CD4-positive, alpha-beta T cell (primary cell): ENCODE data around the gene RAPGEF2. TPM values are rescaled to one million over a fixed set of nuclear protein-coding genes. Genes with fewer than 3 reads are reported as not detected.

Experiments
- ATAC-seq: fragments of 200-7000 bp; cut with Tn5 transposase; one replicate; pipeline ENCODE4 v1.10.0; 2022; ENCODE audit warnings: mild to moderate bottlenecking; ENCODE audit not compliant: poor library complexity
- CTCF ChIA-PET: fragments of 350-600 bp; sonication (Branson Sonifier 250); formaldehyde crosslinking; loops from one replicate; lab custom pipeline; 2021; ENCODE audit warnings: antibody characterized with exemption, inconsistent platforms; lab: Charles Lee
- POLR2A ChIA-PET: fragments of 350-600 bp; sonication (Branson Sonifier 250); formaldehyde crosslinking; loops from one replicate; lab custom pipeline; 2021; ENCODE audit warnings: antibody characterized with exemption, inconsistent platforms; lab: Charles Lee
- DNase-seq, 14 experiments: peaks; one replicate each; pipeline ENCODE4 v3.0.0-alpha.2; 2013 to 2020; ENCODE audit warnings: mixed read lengths in 2 of 14
- H3K27ac ChIP-seq, 2 donors: one replicate each; pipeline versions ENCODE4 v1.5.1 to v1.7.0; 2013; ENCODE audit warnings: low read length in 2 of 2, low read depth in 1 of 2, mild to moderate bottlenecking in 1 of 2
- H3K27me3 ChIP-seq, 2 experiments: 1 replicate in 1 of 2; 2 replicates in 1 of 2; pipeline versions ENCODE4 v1.6.1 to v1.7.0; 2013; ENCODE audit warnings: low read length in 2 of 2, control low read depth in 1 of 2, mild to moderate bottlenecking in 1 of 2, moderate library complexity in 1 of 2; ENCODE audit not compliant: insufficient read depth in 2 of 2, control insufficient read depth in 1 of 2
- H3K36me3 ChIP-seq: one replicate; pipeline ENCODE4 v1.6.1; 2013; ENCODE audit warnings: low read length, control low read depth; ENCODE audit not compliant: insufficient read depth
- H3K4me1 ChIP-seq: one replicate; pipeline ENCODE4 v1.6.1; 2013; ENCODE audit warnings: low read length, control low read depth; ENCODE audit not compliant: insufficient read depth
- H3K4me3 ChIP-seq: one replicate; pipeline ENCODE4 v1.5.1; 2013; ENCODE audit warnings: mild to moderate bottlenecking, low read length, moderate library complexity
- H3K9me3 ChIP-seq, 2 experiments: 1 replicate in 1 of 2; 2 replicates in 1 of 2; pipeline versions ENCODE4 v1.6.1 to v1.7.0; 2013; ENCODE audit warnings: low read length in 2 of 2, mild to moderate bottlenecking in 2 of 2, control low read depth in 1 of 2, moderate library complexity in 1 of 2; ENCODE audit not compliant: control insufficient read depth in 1 of 2, insufficient read depth in 1 of 2
- H3K27ac Mint-ChIP-seq: one replicate; pipeline ENCODE4 v1.8.0; 2020; ENCODE audit warnings: mixed read lengths
- H3K27me3 Mint-ChIP-seq: one replicate; pipeline ENCODE4 v1.8.0; 2021; ENCODE audit warnings: mixed read lengths
- H3K36me3 Mint-ChIP-seq: one replicate; pipeline ENCODE4 v1.8.0; 2021; ENCODE audit warnings: low read depth, mixed read lengths
- H3K4me1 Mint-ChIP-seq: one replicate; pipeline ENCODE4 v1.8.0; 2021; ENCODE audit warnings: low read depth, mixed read lengths
- H3K4me3 Mint-ChIP-seq: one replicate; pipeline ENCODE4 v1.8.0; 2020; ENCODE audit warnings: mild to moderate bottlenecking, mixed read lengths
- H3K9me3 Mint-ChIP-seq: one replicate; pipeline ENCODE4 v1.8.0; 2020; ENCODE audit warnings: mixed read lengths
- CTCF ChIP-seq: fragments of 200-600 bp; IDR thresholded peaks from one replicate; pipeline ENCODE4 v1.8.0; 2022; ENCODE audit warnings: antibody characterized with exemption, mild to moderate bottlenecking
- intact Hi-C, 2 experiments: fragments of 100-400 bp; cut with DNase I in 1 of 2; cut with micrococcal nuclease in 1 of 2; formaldehyde crosslinking; loops; one replicate each; pipeline versions ENCODE4 v1.15.1 to v1.9.0; 2023 to 2025; cut with DNase I, micrococcal nuclease
- total RNA-seq, 174 experiments: library from RNA in 2 of 174; stranded (reverse) in 2 of 174; gene quantifications; one replicate each; pipeline ENCODE4 v1.2.3 and lab custom pipeline; 2021 to 2026

The RAPGEF2 gene
- total RNA-seq, 2 experiments from 2014 or later = 25.6 to 26.4 TPM

- H3K27ac Mint-ChIP-seq = no peak overlapping the region
- no peaks in the 10 kb centered on the region for H3K27me3 ChIP-seq
- H3K36me3 Mint-ChIP-seq = no peaks in the 10 kb centered on the region
- no peak for TF ChIP-seq CTCF
- H3K4me3 ChIP-seq = no peak overlapping the region
- H3K4me3 Mint-ChIP-seq = no peak overlapping the region
- H3K36me3 ChIP-seq = no peaks in the 10 kb centered on the region
- intact Hi-C loops = no loop called here
- CTCF ChIA-PET = no interaction called here
- H3K4me1 Mint-ChIP-seq = peaks cover 22% of the 10 kb centered on the region
- H3K9me3 ChIP-seq = no peaks in the 10 kb centered on the region
- H3K9me3 Mint-ChIP-seq = no peaks in the 10 kb centered on the region
- H3K27ac ChIP-seq = no peak overlapping the region
- ATAC-seq = no peak
- no peak for DNase-seq
- H3K4me1 ChIP-seq = no peaks in the 10 kb centered on the region
- H3K27me3 Mint-ChIP-seq = no peaks in the 10 kb centered on the region
- POLR2A ChIA-PET = no interaction called here
Observed at GRCh38 chr4:159224408-159224807, 121.5 kb downstream of the RAPGEF2 start.

GRCh38 chr4:159227378-159227777 lies 124.5 kb downstream of the RAPGEF2 start:
- H3K4me3 Mint-ChIP-seq = no peak overlapping the region
- no peaks in the 10 kb centered on the region for H3K36me3 Mint-ChIP-seq
- ATAC-seq (no peak), DNase-seq (no peak)
- no peaks in the 10 kb centered on the region for H3K9me3 Mint-ChIP-seq
- ChIA-PET CTCF (no interaction called here), POLR2A (interaction anchor here (0.7 kb wide), 1 partner anchor 421 kb away, joined by 3 read pairs; no protein-coding TSS in a partner anchor)
- no peak overlapping the region for H3K4me3 ChIP-seq
- no peaks in the 10 kb centered on the region for H3K27me3 ChIP-seq
- H3K4me1 ChIP-seq = no peaks in the 10 kb centered on the region
- no peak overlapping the region for H3K27ac Mint-ChIP-seq
- no peaks in the 10 kb centered on the region for H3K27me3 Mint-ChIP-seq
- H3K36me3 ChIP-seq = no peaks in the 10 kb centered on the region
- no peak for TF ChIP-seq CTCF
- no peak overlapping the region for H3K27ac ChIP-seq
- intact Hi-C loops = no loop called here
- no peaks in the 10 kb centered on the region for H3K9me3 ChIP-seq
- peaks cover 24% of the 10 kb centered on the region for H3K4me1 Mint-ChIP-seq

DNA sequence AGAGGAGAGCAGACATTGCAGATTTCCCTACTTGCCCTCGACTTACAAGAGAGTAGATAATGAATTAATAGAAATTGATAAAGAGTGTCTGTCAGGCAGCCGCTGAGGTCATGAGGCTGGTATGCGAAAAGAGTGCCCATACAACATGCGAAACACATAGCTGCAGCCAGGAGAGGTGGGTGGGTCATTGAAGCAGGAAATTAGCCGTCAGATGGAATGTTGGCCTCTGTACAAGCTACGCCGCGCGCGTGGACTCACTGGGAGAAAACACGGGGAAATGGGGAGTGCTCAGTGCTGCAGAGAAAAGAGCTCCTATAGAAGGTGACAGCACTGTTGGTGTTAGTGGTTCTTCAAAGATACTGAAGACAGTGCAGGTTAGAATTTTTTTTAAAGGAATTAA lies 125.1 kb downstream of the RAPGEF2 start:
- ChIA-PET CTCF (no interaction called here), POLR2A (interaction anchor here (0.7 kb wide), 1 partner anchor 421 kb away, joined by 3 read pairs; no protein-coding TSS in a partner anchor)
- Histone ChIP-seq H3K4me1 (no peaks in the 10 kb centered on the region), H3K27me3 (no peaks in the 10 kb centered on the region), H3K36me3 (no peaks in the 10 kb centered on the region), H3K9me3 (no peaks in the 10 kb centered on the region), H3K4me3 (no peak overlapping the region), H3K27ac (no peak overlapping the region)
- Mint-ChIP-seq H3K4me1 (peaks cover 27% of the 10 kb centered on the region), H3K4me3 (no peak overlapping the region), H3K9me3 (no peaks in the 10 kb centered on the region), H3K36me3 (no peaks in the 10 kb centered on the region), H3K27ac (no peak overlapping the region), H3K27me3 (no peaks in the 10 kb centered on the region)
- ATAC-seq (no peak), DNase-seq (no peak)
- intact Hi-C loops = no loop called here
- TF ChIP-seq CTCF = no peak
